Activated gamma-delta T cell (primary cell): Measurements from ENCODE around the gene SLC18A3.
A peak's percentile ranks its signal among the peaks of the same experiment; 100 is the strongest.

ENCODE experiments used
- DNase-seq: peaks from one replicate; lab custom pipeline; 2025; lab: John Stamatoyannopoulos, UW

The SLC18A3 gene

GRCh38 chr10:49596493-49596809, 13.7 kb upstream of the SLC18A3 start:
- DNase-seq: no peak

GRCh38 chr10:49596836-49597235, 13.3 kb upstream of the SLC18A3 start:
- DNase-seq: no peak

DNA sequence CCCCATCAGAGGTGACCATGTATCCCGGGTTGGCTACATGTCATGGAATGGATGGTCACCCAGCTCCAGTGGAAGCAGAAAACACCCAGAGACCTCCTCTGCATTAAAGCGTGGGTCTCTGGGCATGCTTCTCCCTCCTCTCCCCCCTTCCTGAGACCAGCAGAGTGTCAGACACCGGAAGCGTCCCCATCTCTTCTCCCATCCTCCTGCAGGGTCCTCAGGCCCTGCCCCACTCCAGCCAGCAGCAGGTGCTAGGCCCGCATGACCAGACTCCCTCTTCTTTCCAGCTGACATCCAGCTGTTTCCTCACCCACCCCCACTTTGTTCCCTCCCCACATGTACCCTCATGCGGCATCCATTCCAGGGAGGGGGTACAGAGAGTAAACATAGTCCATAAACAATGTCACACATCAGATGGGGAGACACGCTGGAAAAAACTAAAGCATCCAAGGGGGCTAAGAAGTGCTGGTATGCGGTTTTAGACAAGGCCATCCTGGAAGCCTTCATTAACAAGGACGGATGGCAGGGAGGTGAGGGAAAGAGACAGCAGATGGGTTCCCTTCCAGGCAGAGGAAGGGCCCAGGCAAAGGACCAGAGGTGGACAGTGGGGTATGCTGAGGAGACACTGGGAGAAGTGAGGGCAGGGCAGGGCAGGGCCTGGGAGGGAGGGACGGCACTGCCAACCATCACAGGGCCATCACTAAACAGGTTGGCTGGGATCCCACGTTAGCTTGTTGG, 12.5 kb upstream of the SLC18A3 start:
- no peak for DNase-seq

GRCh38 chr10:49598164-49598856, 11.8 kb upstream of the SLC18A3 start:
- DNase-seq: no peak

DNA sequence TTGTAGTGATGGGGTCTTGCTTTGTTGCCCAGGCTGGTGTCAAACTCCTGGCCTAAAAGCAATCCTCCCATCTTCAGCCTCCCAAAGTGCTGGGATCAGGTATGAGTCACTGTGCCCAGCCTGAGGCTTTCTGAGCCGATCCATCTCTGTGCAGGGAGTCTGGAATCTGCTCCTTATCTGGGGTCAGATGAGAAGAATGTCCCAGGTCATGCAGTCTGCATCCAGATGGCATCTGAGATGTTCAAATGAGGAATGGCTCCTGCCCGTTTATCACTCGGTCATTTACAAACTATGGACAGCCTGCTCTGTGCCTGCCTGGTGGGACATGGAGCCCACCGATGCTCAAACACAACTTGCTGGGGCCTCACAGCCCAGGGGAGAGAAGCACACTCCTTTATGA, 11.1 kb upstream of the SLC18A3 start:
- no peak for DNase-seq

DNA sequence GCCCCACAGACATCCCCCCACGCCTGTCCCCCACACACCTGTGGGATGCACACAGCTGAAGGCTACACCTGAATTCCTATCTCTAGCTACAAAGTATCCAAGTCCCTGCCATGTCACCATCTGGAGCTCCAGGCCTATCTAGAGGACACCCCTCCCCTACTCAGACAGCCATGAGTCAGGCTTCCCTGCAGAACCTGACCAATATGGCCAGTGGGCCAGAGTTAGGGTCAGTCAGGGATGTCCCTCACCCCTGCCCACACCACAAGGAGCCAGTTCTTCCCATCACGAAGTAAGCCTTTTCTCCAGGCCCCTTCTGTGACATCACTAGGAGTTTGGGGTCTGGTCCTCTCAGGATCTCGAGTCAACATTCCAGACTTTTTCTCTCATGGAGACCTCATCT, 10.6 kb upstream of the SLC18A3 start:
- DNase-seq: no peak

- no peak for DNase-seq
Observed at GRCh38 chr10:49600046-49600445, 10.1 kb upstream of the SLC18A3 start.

DNA sequence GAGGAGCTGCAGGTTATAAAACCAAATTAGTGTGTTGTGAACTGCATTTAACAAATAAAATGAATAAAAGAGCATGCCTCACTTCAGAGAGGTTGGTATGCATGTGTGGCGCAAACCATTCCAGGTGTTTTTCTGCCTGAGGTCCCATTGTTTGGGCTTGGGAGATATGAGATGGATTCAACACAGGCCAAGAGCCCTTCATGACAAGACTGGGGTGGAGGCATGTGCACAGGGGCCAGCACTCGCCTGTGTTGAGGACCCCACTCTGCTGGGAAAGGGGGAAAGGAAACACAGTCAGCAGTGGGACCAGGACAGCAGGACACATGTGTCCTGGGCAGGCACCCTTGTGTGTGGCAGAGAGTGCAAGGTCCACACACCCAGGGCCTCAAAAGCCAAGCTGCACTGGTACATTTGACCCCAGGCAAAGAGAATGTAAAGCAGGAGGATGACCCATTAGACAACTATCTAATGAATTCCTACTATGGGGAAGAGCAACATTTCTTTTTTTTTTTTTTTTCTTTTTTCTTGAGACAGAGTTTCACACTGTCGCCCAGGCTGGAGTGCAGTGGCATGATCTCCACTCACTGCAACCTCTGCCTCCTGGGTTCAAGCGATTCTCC, 9.2 kb upstream of the SLC18A3 start:
- DNase-seq: no peak

GRCh38 chr10:49601857-49602256, 8.3 kb upstream of the SLC18A3 start:
- no peak for DNase-seq

DNA sequence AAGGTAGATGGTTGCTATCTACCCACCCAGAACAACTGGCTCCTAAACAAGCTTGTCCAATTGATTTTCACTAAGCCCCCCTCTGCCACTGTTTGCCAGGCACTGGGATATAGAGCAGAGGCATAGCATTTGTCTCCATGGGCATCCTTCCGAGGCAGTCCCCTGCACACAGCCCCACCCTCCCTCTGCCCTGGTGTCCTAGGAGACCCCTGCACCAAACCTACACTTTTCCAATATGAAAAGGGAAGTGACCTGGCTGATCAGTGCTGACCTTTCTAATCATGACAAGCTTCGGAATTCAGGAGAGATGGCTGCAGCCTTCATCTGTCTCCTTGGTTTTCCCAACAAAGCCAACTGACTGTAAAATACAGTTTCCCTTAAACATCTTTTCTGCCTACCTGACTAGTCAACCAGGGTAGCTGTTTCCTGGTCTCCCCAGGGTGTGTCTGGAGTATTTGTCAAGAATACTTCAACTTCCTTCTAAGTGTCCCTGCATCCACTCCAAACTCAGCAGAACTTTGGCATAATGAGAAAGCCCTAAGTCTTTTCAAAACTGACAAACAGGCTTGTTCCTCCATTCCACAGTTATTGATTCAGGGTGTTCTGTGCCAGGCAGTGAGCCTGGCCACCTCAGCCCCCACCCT, 7.6 kb upstream of the SLC18A3 start:
- DNase-seq: no peak

DNA sequence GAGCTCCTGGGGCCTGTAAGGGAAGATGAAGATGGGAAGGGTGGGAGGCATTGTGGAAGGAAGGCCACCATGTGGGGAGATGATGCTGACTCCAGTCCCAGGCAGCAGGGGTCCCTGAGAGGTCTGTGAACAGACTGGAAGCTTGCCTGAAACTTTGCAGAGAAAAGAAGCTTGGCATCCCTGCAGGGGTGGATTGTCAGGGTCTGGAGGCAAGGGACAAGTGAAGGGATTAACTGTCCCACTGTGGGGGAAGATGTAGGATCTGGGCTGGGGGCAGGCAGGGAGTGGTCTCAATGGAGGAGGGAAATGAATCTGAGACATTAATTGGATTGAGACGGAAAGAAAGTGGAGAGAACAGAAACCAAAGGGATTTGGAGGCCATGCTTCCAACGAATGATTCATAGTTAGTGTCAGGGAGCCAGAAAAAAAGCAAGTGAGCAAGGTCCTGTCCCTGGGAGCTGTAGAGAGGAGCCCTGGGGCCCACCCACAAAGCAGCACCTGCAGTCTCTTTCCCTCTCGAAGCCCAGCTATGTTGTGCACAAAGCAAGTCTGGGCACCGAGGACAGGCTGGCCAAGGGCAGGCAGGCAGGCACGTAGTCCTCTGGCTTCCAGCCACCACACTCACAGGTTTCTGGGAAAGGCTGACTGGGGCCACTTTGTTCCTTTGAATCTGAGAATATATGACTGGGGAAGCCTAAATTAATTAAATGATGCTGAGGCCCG, 4.7 kb upstream of the SLC18A3 start:
- no peak for DNase-seq

DNA sequence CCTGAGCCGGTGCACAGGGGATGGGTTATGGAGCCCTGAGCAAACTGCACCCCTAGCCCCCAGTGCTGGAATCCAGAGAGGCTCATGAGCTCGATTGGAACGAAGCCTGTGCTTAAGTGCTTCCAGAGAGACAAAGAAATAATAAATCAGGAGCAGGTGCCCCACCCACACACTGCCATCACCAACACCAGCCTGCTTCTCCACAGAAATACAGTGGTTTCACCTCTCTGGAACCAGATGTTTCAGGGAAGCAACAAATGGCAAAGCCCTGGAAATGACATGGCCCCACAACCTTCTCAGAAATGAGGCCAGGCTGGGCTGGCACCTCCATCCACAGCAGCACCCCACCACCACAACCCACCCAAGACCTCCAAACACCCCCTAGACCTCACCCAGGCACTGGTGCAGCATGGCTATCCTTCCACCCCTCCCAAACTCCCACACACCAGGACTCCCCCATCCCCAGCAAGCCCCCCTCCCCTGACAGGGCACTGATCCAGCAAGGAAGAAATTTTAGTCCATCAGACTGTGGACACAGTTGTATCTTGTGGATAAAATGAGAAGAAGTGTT, 4.1 kb upstream of the SLC18A3 start:
- DNase-seq: no peak

- DNase-seq: peak; percentile 39
Observed at GRCh38 chr10:49606981-49607535, 3.1 kb upstream of the SLC18A3 start.

- DNase-seq: no peak
Observed at GRCh38 chr10:49608166-49609005, 1.7 kb upstream of the SLC18A3 start.

DNA sequence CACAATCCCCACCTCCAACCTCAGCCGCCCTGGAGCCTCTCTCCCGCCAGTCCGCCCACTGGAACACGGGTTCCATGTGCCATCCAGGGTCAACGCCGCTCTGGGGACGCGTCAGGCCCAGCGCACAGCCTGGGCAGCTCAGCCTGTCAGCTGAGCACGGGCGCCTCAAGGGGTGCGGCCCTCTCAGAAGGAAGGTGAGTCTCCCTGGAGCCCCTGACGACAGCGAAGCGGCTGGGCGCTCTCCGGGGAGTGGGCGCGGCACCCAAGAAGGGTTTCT, 1.2 kb upstream of the SLC18A3 start:
- no peak for DNase-seq

DNA sequence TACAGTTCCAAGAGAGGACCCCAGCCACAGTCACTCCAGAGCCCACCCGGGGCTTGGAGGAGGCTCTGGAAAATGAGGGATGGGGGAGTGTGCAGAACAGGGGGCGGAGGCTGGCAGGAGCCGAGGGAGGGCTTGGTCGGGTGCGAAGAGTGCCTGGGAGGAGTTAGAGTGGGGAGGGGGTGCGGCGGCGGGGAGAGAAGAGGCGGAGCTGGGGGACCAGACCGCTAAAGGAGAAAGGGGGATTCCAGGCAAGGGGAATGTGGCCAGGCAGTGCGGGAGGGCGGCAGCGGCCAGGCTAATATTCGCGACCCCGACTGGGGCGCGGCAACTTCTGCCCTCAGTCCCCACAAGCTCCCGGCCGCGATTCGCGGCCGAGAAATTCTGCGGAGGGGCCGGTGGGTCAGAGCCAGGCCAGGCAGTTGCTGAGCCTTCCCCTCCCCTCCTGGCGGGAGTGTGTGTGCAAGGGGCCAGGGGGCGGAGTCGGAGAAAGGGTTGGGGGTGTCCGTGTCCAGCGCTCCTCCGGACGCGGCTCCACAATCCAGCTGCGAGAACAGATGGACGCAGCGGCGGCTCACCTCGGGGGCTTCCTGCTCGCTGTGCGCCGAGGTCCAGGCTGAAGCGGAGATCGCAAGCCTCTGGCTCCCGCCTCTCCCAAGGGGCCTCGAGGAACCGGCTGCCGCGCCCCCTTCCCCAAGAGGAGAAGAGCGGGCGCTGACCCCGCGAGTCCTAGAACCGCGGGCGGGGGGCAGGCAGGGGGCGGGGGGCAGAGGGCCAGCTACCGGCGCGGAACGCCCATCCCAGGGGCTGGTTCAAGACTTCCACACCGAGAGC, 612 bp upstream of the SLC18A3 start:
- no peak for DNase-seq

DNA sequence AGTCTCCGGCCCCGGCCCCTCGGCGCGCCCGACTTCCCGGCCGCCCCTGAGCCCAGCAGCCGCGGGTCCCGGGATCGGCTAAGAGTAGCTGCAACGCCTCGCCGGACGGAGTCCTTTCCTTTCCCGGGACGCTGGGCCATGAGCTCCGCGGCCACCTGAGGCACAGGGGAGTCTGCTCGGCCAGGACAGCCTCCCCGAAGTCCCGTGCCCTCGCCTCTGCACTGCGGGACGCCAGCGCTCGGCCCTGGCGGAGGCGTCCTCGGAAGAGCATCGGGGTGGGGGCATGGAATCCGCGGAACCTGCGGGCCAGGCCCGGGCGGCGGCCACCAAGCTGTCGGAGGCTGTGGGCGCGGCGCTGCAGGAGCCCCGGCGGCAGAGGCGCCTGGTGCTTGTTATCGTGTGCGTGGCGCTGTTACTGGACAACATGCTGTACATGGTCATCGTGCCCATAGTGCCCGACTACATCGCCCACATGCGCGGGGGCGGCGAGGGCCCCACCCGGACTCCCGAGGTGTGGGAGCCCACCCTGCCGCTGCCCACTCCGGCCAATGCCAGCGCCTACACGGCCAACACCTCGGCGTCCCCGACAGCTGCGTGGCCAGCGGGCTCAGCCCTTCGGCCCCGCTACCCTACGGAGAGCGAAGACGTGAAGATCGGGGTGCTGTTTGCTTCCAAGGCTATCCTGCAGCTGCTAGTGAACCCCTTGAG, 502 bp downstream of the SLC18A3 start:
- DNase-seq: no peak

- DNase-seq: no peak
Observed at GRCh38 chr10:49611166-49611815, 1.2 kb downstream of the SLC18A3 start.
